ENCODE measurements around the gene NUDT4.
"Not testable (repeated sequence)": the region's sequence is repeated elsewhere in the genome, so short reads cannot be mapped to it uniquely, and the experiment has no call there.

Gene NUDT4

DNA sequence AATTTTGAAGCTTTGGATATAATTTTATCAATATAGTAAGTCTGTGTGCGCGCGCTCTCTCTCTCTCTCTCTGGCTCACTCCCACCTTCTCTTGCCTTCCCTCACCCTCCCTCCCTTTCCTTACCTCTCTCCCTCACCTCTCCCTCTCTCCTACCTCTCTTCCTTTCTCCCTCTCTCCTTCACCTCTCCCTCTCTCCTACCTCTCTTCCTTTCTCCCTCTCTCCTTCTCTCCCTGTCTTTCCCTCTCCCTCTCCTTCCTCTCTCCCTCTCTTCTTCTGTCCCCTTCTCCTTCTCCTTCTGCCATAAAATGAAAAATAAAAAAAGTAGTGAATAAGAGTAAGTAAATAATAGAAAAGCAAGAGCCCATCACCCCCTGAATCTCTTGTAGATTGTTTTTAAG lies 9.0 kb upstream of the NUDT4 start:
- no peak for DNase-seq (ENCODE audit: low read depth)

- no peak for DNase-seq (ENCODE audit: low read depth)
Observed at GRCh38 chr12:93369505-93369904, 8.2 kb upstream of the NUDT4 start.

DNA sequence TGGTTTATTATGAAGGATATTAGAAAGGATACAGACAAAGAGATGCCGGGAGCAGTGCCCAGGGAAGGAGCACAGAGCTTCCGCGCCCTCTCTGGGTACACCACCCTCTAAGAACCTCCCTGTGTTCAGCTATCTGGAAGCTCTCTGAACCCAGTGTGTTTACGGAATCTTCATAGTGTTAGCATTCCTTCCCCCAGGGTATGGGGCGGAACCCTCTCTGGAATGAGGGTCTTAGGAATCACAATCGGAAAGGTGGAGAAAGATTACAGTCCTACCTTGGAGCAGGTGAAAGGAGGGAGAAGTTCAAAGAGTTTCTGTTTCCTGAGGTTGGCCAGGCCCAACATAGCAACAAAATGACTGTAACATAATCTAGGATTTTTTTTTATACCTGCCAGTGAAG lies 6.8 kb upstream of the NUDT4 start:
- no peak for DNase-seq (ENCODE audit: low read depth)

- DNase-seq (ENCODE audit: low read depth) = no peak
Observed at GRCh38 chr12:93373961-93374656, 3.6 kb upstream of the NUDT4 start.

- DNase-seq (ENCODE audit: low read depth) = no peak
Observed at GRCh38 chr12:93375906-93376305, 1.8 kb upstream of the NUDT4 start.

DNA sequence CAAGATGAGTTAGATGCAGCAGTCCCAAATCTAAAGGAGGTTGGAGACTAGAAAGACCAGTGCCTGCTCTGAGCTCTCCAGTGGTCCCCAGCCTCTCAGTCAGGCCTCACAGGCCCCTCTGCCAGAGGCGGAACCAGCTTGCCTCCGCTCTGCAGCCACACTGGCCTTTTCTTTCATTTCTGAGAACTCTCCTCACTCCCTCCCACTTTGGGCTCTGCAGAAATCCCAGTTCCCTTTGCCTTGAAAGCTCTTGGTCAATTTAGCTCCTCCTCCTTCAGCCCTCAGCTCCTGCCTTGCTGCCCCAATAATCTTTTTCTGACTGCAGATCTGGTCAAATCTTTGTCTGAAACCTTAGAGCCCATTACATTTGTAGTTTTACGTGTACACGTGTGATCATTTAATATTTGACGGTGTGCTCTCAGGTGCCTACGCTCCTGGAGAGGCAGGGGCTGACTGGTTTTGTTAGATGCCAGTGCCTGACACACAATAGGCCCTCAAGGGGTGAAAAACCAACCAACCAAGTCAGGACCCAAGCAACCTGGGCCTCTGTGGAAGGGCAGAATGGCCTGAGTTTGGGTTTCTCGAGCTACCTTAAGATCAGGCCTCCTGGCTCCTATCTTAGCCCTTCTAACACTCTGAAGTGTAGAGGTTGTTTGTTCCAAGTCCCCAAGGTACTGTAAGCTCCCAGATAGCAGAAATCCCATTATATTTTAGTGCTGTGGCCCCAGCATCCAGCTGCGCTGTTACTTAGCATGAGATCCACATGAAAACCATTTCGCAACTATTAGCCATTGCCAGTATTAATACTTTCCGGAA lies 1.1 kb upstream of the NUDT4 start:
- no peak for DNase-seq (ENCODE audit: low read depth)

DNA sequence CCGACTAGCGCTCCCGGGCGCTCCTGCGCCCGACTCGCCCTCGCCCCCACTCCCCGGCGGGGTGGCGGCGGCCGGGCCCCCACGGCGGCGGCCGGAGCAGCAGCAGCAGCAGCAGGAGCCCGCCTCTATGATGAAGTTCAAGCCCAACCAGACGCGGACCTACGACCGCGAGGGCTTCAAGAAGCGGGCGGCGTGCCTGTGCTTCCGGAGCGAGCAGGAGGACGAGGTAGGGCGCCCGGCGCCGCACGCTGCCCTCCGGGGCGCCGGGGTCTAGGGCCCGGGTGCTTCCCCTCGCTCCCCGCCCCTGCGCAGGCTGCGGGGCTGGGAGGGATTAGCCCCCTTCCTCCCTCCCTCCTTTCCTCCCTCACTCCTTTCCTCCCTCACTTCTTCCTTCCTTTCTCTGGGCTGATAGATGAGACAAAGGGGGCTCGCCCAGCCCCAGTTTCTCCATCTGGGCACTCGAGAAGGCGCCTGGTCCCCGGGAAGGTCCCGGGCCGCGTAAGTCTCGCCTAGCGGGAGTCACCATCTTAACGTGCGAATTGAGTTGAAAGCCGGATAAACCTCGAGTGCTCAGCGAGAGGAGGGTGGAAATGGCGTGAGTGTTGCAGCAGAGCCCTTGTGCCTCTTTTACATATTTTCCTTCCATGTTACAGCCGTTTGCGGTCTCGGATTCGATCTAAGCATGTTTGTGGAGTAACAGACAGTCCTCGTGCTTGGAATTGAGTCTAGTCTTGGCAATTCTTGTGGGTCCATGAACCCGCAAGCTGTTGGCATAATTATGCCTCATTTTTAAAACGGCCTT lies 672 bp downstream of the NUDT4 start:
- peak; percentile 13 for DNase-seq (ENCODE audit: low read depth)

- no peak for DNase-seq (ENCODE audit: low read depth)
Observed at GRCh38 chr12:93378998-93379325, 1.2 kb downstream of the NUDT4 start.

DNA sequence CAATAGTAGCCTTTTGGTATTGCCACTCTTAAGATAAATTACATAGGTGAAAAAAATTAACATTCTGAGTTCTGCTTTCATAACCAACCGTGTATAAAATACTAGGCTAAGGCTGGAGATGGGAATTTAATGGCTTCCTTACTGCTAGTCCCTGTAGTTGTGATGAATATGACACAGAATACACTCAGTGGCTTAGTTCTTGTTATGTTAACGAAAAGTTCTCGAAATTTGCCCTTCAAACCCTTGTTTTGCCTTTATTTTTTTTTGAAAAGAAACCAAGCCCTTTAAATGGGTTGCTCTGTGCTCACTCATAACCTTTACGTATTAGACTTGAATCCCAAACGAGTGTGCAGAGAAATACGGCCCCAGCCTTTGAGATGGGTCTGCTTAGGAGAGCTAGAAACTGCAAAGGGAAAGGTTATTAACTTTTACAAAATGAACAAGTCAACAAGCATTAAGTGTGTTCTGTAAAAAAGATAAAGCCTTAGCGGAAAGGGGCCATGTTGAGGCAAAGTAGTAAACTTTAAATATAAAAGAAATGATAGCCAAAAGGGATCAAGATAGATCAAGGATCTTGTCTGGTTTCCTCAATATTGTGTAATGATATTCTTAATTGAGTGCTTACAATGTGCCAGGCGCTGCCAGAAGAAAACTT lies 1.7 kb downstream of the NUDT4 start:
- DNase-seq (ENCODE audit: low read depth) = no peak

DNA sequence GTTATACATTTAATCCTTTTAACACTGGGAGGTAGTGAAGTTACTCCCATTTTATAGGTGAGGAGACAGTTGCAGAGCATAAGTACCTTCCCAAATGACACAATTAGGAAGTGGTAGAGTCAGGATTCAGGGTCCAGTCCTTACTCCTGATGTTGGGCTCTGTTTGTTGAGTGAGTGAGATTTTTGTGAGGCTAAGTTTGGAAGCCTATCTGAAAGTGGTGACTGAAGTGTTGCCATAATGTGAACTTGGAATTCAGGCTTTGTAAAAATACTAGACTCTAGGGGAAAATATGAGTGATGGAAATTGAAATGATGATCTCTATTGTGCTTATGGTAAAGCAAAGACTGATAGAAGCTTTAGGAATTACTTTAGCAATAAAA lies 2.2 kb downstream of the NUDT4 start:
- DNase-seq (ENCODE audit: low read depth) = no peak

- DNase-seq (ENCODE audit: low read depth) = no peak
Observed at GRCh38 chr12:93380480-93381121, 2.9 kb downstream of the NUDT4 start.

DNA sequence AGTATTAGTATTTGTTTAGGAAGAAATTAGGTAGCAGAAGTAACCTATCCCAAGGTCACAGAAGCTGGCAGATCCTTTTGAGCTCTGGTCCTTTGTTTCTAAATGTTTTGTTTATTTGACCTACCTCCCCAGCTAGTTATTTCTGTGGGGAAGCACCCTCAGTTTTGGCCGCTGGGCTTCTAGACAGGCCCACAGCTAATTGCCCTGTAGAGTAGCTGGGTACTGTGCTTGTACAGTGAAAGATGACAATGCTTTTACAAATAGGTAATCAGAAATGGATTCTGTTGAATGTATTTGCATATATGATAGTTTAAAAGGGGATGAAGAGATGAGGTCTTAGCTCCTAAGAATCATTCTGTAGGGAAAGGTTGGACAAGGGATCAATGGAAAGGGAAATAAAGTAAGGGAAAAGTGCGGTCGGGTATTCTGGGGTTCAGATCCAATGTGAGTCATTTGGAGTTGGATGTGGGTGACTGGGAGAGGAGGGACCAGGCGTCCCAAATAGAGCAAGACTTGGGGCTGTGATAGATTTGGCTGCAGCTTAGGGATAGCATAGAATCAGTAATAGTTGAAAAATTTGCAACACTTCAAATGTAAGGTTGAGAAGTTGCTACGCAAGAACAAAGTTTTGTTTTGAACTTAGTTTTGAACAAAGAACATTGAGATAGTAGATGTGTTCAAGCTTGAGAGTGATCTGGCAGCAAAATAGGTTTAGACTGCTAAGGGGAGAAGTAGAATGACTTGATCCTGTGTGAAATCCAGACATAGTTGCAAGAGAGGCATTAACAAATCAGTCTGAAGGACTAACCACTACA lies 3.6 kb downstream of the NUDT4 start:
- no peak for DNase-seq (ENCODE audit: low read depth)

DNA sequence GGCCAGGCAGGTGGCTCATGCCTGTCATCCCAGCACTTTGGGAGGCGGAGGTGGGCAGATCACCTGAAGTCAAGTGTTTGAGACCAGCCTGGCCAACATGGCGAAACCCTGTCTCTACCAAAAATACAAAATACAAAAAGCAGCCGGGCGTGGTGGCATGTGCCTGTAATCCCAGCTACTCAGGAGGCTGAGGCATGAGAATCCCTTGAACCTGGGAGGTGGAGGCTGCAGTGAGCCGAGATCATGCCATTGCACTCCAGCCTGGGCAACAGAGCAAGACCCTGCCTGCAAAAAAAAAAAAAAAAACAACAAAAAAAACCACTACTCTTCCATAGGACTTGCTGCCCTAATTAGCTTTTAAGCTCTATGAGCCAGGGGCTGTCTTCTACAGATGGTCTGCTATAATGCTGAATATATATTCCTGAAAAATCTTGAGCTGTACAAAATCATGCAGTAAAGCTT lies 4.3 kb downstream of the NUDT4 start:
- DNase-seq (ENCODE audit: low read depth) = not testable (repeated sequence)

DNA sequence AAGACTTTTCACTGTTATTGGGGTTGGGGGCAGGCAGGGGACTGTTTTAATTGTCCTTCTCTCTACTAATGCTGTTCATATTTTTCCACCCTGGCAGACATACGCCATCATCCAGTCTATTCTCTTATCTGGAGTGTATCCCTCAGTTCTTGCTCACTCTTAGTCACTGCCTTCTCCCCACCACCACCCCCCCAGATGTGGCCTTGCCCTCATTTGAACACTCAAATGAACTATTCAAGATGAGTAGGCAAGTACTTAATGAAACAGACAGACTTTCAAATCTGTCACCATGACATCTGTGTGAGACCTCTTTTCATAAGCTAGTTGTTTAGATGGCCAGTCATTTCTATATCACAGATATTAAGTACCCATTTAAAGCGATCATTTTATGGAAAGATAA lies 10.1 kb downstream of the NUDT4 start:
- no peak for DNase-seq (ENCODE audit: low read depth)

DNA sequence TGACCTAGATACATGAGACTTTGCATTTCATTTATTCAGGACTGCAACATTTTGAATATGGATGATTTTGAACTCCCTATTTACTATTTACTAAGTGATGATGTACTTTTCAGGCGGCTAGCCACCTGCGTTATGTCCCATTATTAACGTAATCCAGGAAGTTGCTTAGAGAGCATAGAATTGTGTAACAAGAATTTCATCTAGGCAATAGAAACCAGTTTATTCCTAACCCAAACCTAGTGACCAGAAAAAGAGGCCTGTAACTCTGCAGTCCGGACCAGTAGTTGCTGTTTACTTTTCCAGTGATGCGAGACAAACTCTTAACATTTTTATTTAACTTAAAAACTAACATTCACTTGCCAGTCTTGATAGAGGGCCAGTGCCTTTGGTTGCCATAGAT lies 12.3 kb downstream of the NUDT4 start:
- DNase-seq (ENCODE audit: low read depth) = no peak

DNA sequence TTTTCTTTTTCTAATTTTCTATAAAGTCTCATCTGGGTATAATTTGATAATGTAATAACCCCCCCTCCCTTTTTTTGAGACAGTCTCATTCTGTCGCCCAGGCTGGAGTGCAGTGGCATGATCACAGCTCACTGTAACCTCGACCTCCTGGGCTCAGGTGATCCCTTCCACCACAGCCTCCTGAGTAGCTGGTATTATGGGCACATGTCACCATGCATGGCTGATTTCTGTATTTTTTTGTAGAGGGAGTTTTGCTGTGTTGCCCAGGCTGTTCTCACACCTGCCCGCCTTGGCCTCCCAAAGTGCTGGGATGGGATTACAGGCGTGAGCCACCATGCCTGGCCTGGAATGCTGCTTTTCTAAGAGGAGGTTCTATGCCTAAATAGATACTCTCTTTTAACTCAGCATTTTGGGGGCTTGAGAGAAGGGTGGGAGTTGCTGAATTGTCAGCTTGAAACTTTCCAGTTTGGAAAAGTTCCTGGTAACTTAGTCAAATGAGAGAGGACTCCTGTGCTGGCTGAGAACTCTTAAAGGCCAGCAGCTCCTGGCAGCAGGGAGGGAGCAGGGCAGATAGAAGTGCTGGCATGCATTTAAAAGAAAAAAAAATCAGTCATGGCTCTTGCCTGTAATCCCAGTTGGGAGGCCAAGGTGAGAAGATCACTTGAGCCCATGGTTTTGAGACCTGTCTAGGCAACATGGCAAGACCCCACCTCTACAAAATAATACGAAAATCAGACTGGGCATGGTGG lies 13.0 kb downstream of the NUDT4 start:
- DNase-seq (ENCODE audit: low read depth) = no peak

GRCh38 chr12:93393425-93393824 lies 15.7 kb downstream of the NUDT4 start:
- no peak for DNase-seq (ENCODE audit: low read depth)

DNA sequence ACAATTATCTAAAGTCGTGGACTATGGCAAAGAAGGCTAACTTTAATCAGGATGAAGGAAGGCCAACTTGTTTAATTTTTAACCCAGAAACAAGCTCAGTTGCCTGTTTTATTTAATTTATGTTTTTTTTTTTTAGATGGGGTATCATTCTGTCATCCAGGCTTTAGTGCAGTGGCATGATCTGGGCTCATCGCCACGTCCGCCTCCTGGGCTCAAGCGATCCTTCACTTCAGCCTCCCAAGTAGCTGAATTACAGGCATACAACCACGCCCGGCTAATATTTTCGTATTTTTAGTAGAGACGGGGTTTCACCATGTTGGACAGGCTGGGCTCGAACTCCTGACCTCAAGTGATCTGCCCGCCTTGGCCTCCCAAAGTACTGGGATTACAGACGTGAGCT lies 19.7 kb downstream of the NUDT4 start:
- DNase-seq (ENCODE audit: low read depth) = no peak

- DNase-seq (ENCODE audit: low read depth) = not testable (repeated sequence)
Observed at GRCh38 chr12:93399183-93399863, 21.6 kb downstream of the NUDT4 start.
